Astrocyte of the cerebellum (primary cell): ENCODE measurements around the gene HMCN2.

Experiments used
- DNase-seq: peaks from one replicate; pipeline ENCODE4 v3.0.0-alpha.2; 2011; ENCODE audit warnings: low read depth
- H3K4me3 ChIP-seq: 2 replicates; pipeline ENCODE4 v1.5.1; 2011; ENCODE audit warnings: mild to moderate bottlenecking, low read depth, low read length, moderate library complexity
- CTCF ChIP-seq: IDR thresholded peaks from 2 replicates; pipeline ENCODE4 v1.5.1; 2012; ENCODE audit warnings: low read length, low read depth, moderate library complexity, mild to moderate bottlenecking; ENCODE audit errors: missing control alignments
- in situ Hi-C: cut with HindIII; loops from 2 replicates; pipeline ENCODE4 v1.10.0; 2017; ENCODE audit warnings: low sequenced_read_pairs

Gene HMCN2

GRCh38 chr9:130409246-130409645 is 143.7 kb downstream of the HMCN2 start:
- no peak overlapping the region for H3K4me3 ChIP-seq
- TF ChIP-seq CTCF = no peak
- in situ Hi-C loops = no loop called here
- DNase-seq = no peak

GRCh38 chr9:130410443-130410842 is 144.9 kb downstream of the HMCN2 start:
- DNase-seq = no peak
- no peak overlapping the region for H3K4me3 ChIP-seq
- TF ChIP-seq CTCF = no peak
- in situ Hi-C loops = no loop called here

- no peak for DNase-seq
- in situ Hi-C loops = no loop called here
- TF ChIP-seq CTCF = no peak
- H3K4me3 ChIP-seq = no peak overlapping the region
Observed at GRCh38 chr9:130411566-130411915, 146.0 kb downstream of the HMCN2 start.

- DNase-seq = no peak
- no peak overlapping the region for H3K4me3 ChIP-seq
- in situ Hi-C loops = no loop called here
- TF ChIP-seq CTCF = no peak
Observed at GRCh38 chr9:130414081-130414731, 148.6 kb downstream of the HMCN2 start.

- TF ChIP-seq CTCF = no peak
- in situ Hi-C loops = no loop called here
- DNase-seq = no peak
- H3K4me3 ChIP-seq = no peak overlapping the region
Observed at GRCh38 chr9:130414910-130415746, 149.6 kb downstream of the HMCN2 start.

- in situ Hi-C loops = no loop called here
- no peak for DNase-seq
- TF ChIP-seq CTCF = no peak
- H3K4me3 ChIP-seq = no peak overlapping the region
Observed at GRCh38 chr9:130417602-130418001, 152.0 kb downstream of the HMCN2 start.
